PC-9 (cell line): ENCODE results near the gene BCL2L12.

ENCODE experiments used
- CTCF ChIP-seq: fragments of 200-600 bp; sonication (generic); conservative IDR thresholded peaks from 2 replicates; pipeline ENCODE4 v1.6.1; 2017; ENCODE audit warnings: mixed run types, antibody characterized with exemption, mild to moderate bottlenecking, moderate library complexity
- EZH2 ChIP-seq: fragments of 200-600 bp; sonication (generic); IDR thresholded peaks from 2 replicates; pipeline ENCODE4 v1.8.0; 2017; ENCODE audit warnings: antibody characterized with exemption, low read depth

- TF ChIP-seq CTCF = no peak
- no peak for TF ChIP-seq EZH2
Observed at GRCh38 chr19:49645995-49646394, 19.7 kb upstream of the BCL2L12 start.
